IMR-90 (cell line): ENCODE data around the gene SLC50A1. TPM values are rescaled to one million over a fixed set of nuclear protein-coding genes. Genes with fewer than 3 reads are reported as not detected.

Source experiments
- ATAC-seq: fragments of 200-7000 bp; cut with Tn5 transposase; 2 replicates; pipeline ENCODE4 v1.9.1; 2020; ENCODE audit warnings: low read depth, mild to moderate bottlenecking, moderate library complexity
- BruUV-seq: library from RNA; stranded (reverse); fragments of 400-500 nt; replicated peaks from 2 replicates; lab custom pipeline; 2021; lab: Mats Ljungman, UMichigan
- CTCF ChIA-PET: fragments of 300-600 bp; formaldehyde crosslinking; extraction: SDS; loops from one replicate; lab custom pipeline; 2021; ENCODE audit warnings: antibody characterized with exemption; lab: Yijun Ruan, JAX
- POLR2A ChIA-PET: fragments of 300-600 bp; sonication (Branson Sonifier 250); formaldehyde crosslinking; loops from one replicate; lab custom pipeline; 2022; ENCODE audit warnings: antibody characterized with exemption; ENCODE audit not compliant: unreplicated experiment; lab: Charles Lee
- DNase-seq: peaks from one replicate; pipeline ENCODE4 v3.0.0; 2013
- H2AFZ ChIP-seq: replicated peaks from 2 replicates; pipeline ENCODE3; 2013; ENCODE audit warnings: low read length, mild to moderate bottlenecking; ENCODE audit not compliant: poor library complexity
- H2AK5ac ChIP-seq: 2 replicates; pipeline ENCODE4 v1.6.1; 2013; ENCODE audit warnings: low read depth, low read length, inconsistent platforms
- H2AK9ac ChIP-seq: replicated peaks from 2 replicates; pipeline ENCODE3; 2013; ENCODE audit warnings: mild to moderate bottlenecking, low read depth, low read length, moderate library complexity; ENCODE audit not compliant: poor library complexity
- H2BK120ac ChIP-seq: 2 replicates; pipeline ENCODE4 v1.6.1; 2013; ENCODE audit warnings: low read depth, low read length, inconsistent platforms
- H2BK15ac ChIP-seq: 3 replicates; pipeline ENCODE4 v1.6.1; 2013; ENCODE audit warnings: low read depth, low read length, inconsistent platforms
- H2BK20ac ChIP-seq: 2 replicates; pipeline ENCODE4 v1.6.1; 2013; ENCODE audit warnings: low read depth, mild to moderate bottlenecking, inconsistent platforms, low read length, moderate library complexity
- H2BK5ac ChIP-seq: 2 replicates; pipeline ENCODE4 v1.6.1; 2013; ENCODE audit warnings: mild to moderate bottlenecking, low read depth, low read length, inconsistent platforms; ENCODE audit not compliant: poor library complexity, severe bottlenecking
- H3K14ac ChIP-seq: replicated peaks from 2 replicates; pipeline ENCODE4 v1.6.1; 2013; ENCODE audit warnings: low read depth, low read length, inconsistent platforms
- H3K18ac ChIP-seq: 2 replicates; pipeline ENCODE4 v1.6.1; 2013; ENCODE audit warnings: low read depth, low read length, control low read depth
- H3K23ac ChIP-seq: 2 replicates; pipeline ENCODE4 v1.6.1; 2013; ENCODE audit warnings: low read depth, low read length, inconsistent platforms
- H3K27ac ChIP-seq: 2 replicates; pipeline ENCODE4 v1.5.1; 2013; ENCODE audit warnings: mild to moderate bottlenecking, control low read depth, low read length; ENCODE audit not compliant: insufficient read depth
- H3K27me3 ChIP-seq: 2 replicates; pipeline ENCODE4 v1.6.1; 2013; ENCODE audit warnings: low read length; ENCODE audit not compliant: control insufficient read depth, insufficient read depth
- H3K36me3 ChIP-seq: 2 replicates; pipeline ENCODE4 v1.6.1; 2013; ENCODE audit warnings: low read length, mixed read lengths; ENCODE audit not compliant: control insufficient read depth, insufficient read depth
- H3K4ac ChIP-seq: 2 replicates; pipeline ENCODE4 v1.6.1; 2013; ENCODE audit warnings: low read depth, low read length, inconsistent platforms
- H3K4me1 ChIP-seq: 2 replicates; pipeline ENCODE4 v1.6.1; 2013; ENCODE audit warnings: low read length, mixed read lengths; ENCODE audit not compliant: control insufficient read depth, insufficient read depth
- H3K4me2 ChIP-seq: 2 replicates; pipeline ENCODE4 v1.6.1; 2013; ENCODE audit warnings: low read depth, mild to moderate bottlenecking, control low read depth, low read length, moderate library complexity
- H3K4me3 ChIP-seq: 2 replicates; pipeline ENCODE4 v1.5.1; 2013; ENCODE audit warnings: low read depth, mild to moderate bottlenecking, control low read depth, low read length, moderate library complexity; ENCODE audit not compliant: insufficient read depth
- H3K56ac ChIP-seq: 2 replicates; pipeline ENCODE4 v1.6.1; 2013; ENCODE audit warnings: low read length, inconsistent platforms; ENCODE audit not compliant: insufficient read depth; ENCODE audit errors: extremely low read depth
- H3K79me1 ChIP-seq, 2 experiments: 2 replicates each; pipeline ENCODE4 v1.6.1; 2013; ENCODE audit warnings: low read length in 2 of 2, inconsistent platforms in 1 of 2, low read depth in 1 of 2
- H3K9ac ChIP-seq: 2 replicates; pipeline ENCODE4 v1.6.1; 2013; ENCODE audit warnings: low read depth, low read length, control low read depth
- H3K9me1 ChIP-seq: 2 replicates; pipeline ENCODE4 v1.6.1; 2013; ENCODE audit warnings: low read length, inconsistent platforms; ENCODE audit not compliant: insufficient read depth
- H3K9me3 ChIP-seq: 2 replicates; pipeline ENCODE4 v1.6.1; 2013; ENCODE audit warnings: low read length; ENCODE audit not compliant: control insufficient read depth, insufficient read depth
- H4K20me1 ChIP-seq: 2 replicates; pipeline ENCODE4 v1.6.1; 2013; ENCODE audit warnings: low read length, inconsistent platforms; ENCODE audit not compliant: insufficient read depth
- H4K5ac ChIP-seq: 2 replicates; pipeline ENCODE4 v1.6.1; 2013; ENCODE audit warnings: mild to moderate bottlenecking, low read depth, low read length, control low read depth
- H4K8ac ChIP-seq, 2 experiments: 2 replicates each; pipeline ENCODE4 v1.6.1; 2013; ENCODE audit warnings: low read depth in 2 of 2, low read length in 2 of 2, control low read depth in 1 of 2, inconsistent platforms in 1 of 2
- H4K91ac ChIP-seq: 2 replicates; pipeline ENCODE4 v1.6.1; 2013; ENCODE audit warnings: low read depth, low read length, inconsistent platforms; ENCODE audit not compliant: insufficient read depth
- BHLHE40 ChIP-seq: fragments of 150-350 bp; IDR thresholded peaks from 2 replicates; pipeline ENCODE4 v1.6.1; 2016; ENCODE audit warnings: mild to moderate bottlenecking, low read depth, low read length
- CEBPB ChIP-seq: IDR thresholded peaks from 2 replicates; pipeline ENCODE4 v1.6.1; 2012; ENCODE audit warnings: low read depth, low read length, improper control_type of control experiment
- CHD1 ChIP-seq: IDR thresholded peaks from 2 replicates; pipeline ENCODE4 v1.6.1; 2012; ENCODE audit warnings: low read depth, low read length, improper control_type of control experiment
- CTCF ChIP-seq: conservative IDR thresholded peaks from 2 replicates; pipeline ENCODE4 v1.5.1; 2012; ENCODE audit warnings: mild to moderate bottlenecking, low read depth, low read length, improper control_type of control experiment
- FOS ChIP-seq: fragments of 150-350 bp; IDR thresholded peaks from 2 replicates; pipeline ENCODE4 v1.6.1; 2016; ENCODE audit warnings: low read depth, low read length
- MAZ ChIP-seq: IDR thresholded peaks from 2 replicates; pipeline ENCODE4 v1.6.1; 2012; ENCODE audit warnings: low read depth, mild to moderate bottlenecking, low read length, improper control_type of control experiment, moderate library complexity, borderline replicate concordance
- MXI1 ChIP-seq: IDR thresholded peaks from 2 replicates; pipeline ENCODE4 v1.6.1; 2012; ENCODE audit warnings: low read depth, mild to moderate bottlenecking, low read length, moderate library complexity, borderline replicate concordance
- RAD21 ChIP-seq: IDR thresholded peaks from 2 replicates; pipeline ENCODE4 v1.6.1; 2012; ENCODE audit warnings: low read length, improper control_type of control experiment
- RCOR1 ChIP-seq: IDR thresholded peaks from 2 replicates; pipeline ENCODE4 v1.6.1; 2012; ENCODE audit warnings: mild to moderate bottlenecking, low read length, improper control_type of control experiment; ENCODE audit not compliant: insufficient replicate concordance
- RFX5 ChIP-seq: IDR thresholded peaks from 2 replicates; pipeline ENCODE4 v1.8.0; 2012; ENCODE audit warnings: low read depth, mild to moderate bottlenecking, low read length, moderate library complexity
- SMC3 ChIP-seq: fragments of 150-350 bp; IDR thresholded peaks from 2 replicates; pipeline ENCODE4 v1.6.1; 2016; ENCODE audit warnings: low read depth, mild to moderate bottlenecking, antibody characterized with exemption, low read length, moderate library complexity
- USF2 ChIP-seq: fragments of 150-350 bp; IDR thresholded peaks from 2 replicates; pipeline ENCODE4 v1.6.1; 2017; ENCODE audit warnings: mild to moderate bottlenecking, antibody characterized with exemption, low read length, low read depth
- WGBS, 2 experiments: methylation state at CpG; one replicate each; pipeline versions ENCODE4 v1.1.5 to v1.1.7; 2013; ENCODE audit warnings: missing lambda C conversion rate in 2 of 2; ENCODE audit not compliant: insufficient read length in 1 of 2; ENCODE audit errors: extremely low coverage in 2 of 2; 5-methylcytosine and 5-hydroxymethylcytosine counted together
- dilution Hi-C: fragments of 300-500 bp; cut with HindIII; formaldehyde crosslinking; loops from one replicate; pipeline ENCODE4 v1.14.3; 2018; ENCODE audit warnings: low sequenced_read_pairs; ENCODE audit not compliant: unreplicated experiment
- in situ Hi-C: fragments of 300-500 bp; cut with MboI; formaldehyde crosslinking; loops from 3 replicates; pipeline ENCODE4 v1.14.3; 2019; ENCODE audit warnings: low sequenced_read_pairs, inconsistent platforms, mixed read lengths
- intact Hi-C: fragments of 100-400 bp; cut with micrococcal nuclease; formaldehyde crosslinking; loops from 2 replicates; pipeline ENCODE4 v1.10.0; 2022
- polyA plus RNA-seq, 3 experiments: library from polyadenylated mRNA; depleted of rRNA; stranded (reverse); fragments of >200 nt; gene quantifications; 2 replicates each; pipeline ENCODE4 v1.2.3, GENCODE V29; 2012; ENCODE audit warnings: low replicate concordance in 1 of 3
- total RNA-seq: library from RNA; depleted of rRNA; stranded (reverse); fragments of >200 nt; gene quantifications from 2 replicates; pipeline ENCODE4 v1.2.3, GENCODE V29; 2012
- TF ChIP-seq, protein P1 (sequence below): fragments of 150-350 bp; IDR thresholded peaks from 2 replicates; pipeline ENCODE4 v1.6.1; 2016; ENCODE audit warnings: low read depth, mild to moderate bottlenecking, low read length, moderate library complexity, borderline replicate concordance

Gene SLC50A1
- total and polyA plus RNA-seq, 2 of the 4 experiments (the other 2 are of a cell fraction) = 20.6 to 20.8 TPM

DNA sequence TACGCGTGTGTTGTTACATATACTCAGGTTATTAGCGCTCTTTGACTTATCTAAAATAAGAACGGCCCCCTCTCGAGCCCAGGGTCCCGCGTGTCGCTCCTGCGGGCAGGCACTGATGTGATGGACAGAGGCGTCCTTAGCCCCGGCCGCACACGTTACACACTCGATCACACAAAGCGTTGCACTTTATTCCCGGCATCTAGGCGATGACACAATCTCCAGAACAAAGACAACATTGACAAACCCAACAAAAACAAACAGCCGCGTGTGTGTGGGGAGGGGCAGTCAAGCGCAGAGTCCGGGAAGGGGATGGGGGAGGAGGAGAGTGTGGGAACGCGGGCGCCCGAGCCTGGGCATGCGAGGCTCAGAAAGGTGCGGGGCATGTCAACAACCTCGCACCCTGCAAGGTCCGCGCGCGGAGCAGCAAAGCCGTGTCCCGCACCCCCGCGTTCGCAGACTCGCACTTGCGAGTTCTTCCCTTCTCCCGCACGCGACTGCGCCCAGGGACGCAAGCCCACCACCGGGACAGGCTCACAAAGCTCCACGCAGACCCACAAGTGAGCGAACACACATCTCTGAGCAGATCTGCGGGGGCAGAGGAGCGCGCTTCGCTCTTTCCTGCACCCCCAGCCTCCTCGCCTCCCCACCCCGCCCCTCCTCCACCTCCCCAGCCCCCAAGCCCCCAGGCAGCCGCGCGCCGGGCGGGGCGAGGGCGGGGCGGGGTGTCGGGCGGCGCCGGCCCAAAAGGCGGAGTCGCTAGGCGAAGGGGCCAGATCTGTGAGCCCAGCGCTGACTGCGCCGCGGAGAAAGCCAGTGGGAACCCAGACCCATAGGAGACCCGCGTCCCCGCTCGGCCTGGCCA lies 8.3 kb upstream of the SLC50A1 start, which contains the start of gene EFNA1:
EFNA1 (plus strand) TSS at position 772 of the 862 bp plus-strand sequence. CDS start 102 bp downstream, outside the sequence.
- Histone ChIP-seq H4K20me1 (peaks cover 2% of the 10 kb centered on the region), H3K27ac (no peak within 1 kb of the TSS; the same call in 1 of the 2 replicates), H3K23ac (peak within 1 kb of the TSS; percentile 75), H4K8ac (no peak within 1 kb of the TSS), H4K5ac (no peak within 1 kb of the TSS; the same call in 1 of the 2 replicates), H2AK5ac (no peak within 1 kb of the TSS), H3K9me3 (no peaks in the 10 kb centered on the region), H4K91ac (no peak within 1 kb of the TSS), H2BK20ac (no peak within 1 kb of the TSS), H3K56ac (no peak within 1 kb of the TSS), H2BK15ac (no peak within 1 kb of the TSS), H3K9me1 (peaks cover 8% of the 10 kb centered on the region; the same call in 1 of the 2 replicates), H2BK5ac (no peak within 1 kb of the TSS), H2BK120ac (no peak within 1 kb of the TSS), H3K36me3 (peaks cover 2% of the 10 kb centered on the region; the same call in 1 of the 2 replicates), H3K27me3 (peaks cover 42% of the 10 kb centered on the region), H2AK9ac (peak within 1 kb of the TSS; percentile 79), H2AFZ (peak within 1 kb of the TSS; percentile 88), H3K4me3 (peak within 1 kb of the TSS; percentile 47), H3K4ac (no peak within 1 kb of the TSS; the same call in 1 of the 2 replicates), H3K4me1 (peaks cover 22% of the 10 kb centered on the region), H3K14ac (no peak within 1 kb of the TSS), H3K79me1 (no peaks in the 10 kb centered on the region), H3K9ac (peak within 1 kb of the TSS; percentile 70), H3K4me2 (peak within 1 kb of the TSS; percentile 94), H3K18ac (no peak within 1 kb of the TSS; the same call in 1 of the 2 replicates)
- no peak for TF ChIP-seq USF2
- peak; percentile 3; the same call in 1 of the 2 replicates for TF ChIP-seq BHLHE40
- TF ChIP-seq SMC3 = no peak
- TF ChIP-seq MAZ = peak; percentile 24; the same call in 1 of the 2 replicates
- TF ChIP-seq RCOR1 = no peak
- no peak for TF ChIP-seq MXI1
- TF ChIP-seq CTCF = no peak
- no peak for TF ChIP-seq FOS
- no peak for TF ChIP-seq RFX5
- TF ChIP-seq CEBPB = peak; percentile 74
- TF ChIP-seq CHD1 = no peak
- TF ChIP-seq, protein P1, sequence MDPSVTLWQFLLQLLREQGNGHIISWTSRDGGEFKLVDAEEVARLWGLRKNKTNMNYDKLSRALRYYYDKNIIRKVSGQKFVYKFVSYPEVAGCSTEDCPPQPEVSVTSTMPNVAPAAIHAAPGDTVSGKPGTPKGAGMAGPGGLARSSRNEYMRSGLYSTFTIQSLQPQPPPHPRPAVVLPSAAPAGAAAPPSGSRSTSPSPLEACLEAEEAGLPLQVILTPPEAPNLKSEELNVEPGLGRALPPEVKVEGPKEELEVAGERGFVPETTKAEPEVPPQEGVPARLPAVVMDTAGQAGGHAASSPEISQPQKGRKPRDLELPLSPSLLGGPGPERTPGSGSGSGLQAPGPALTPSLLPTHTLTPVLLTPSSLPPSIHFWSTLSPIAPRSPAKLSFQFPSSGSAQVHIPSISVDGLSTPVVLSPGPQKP = no peak
- TF ChIP-seq RAD21 = no peak
- DNase-seq (peak; percentile 57), ATAC-seq (peak; percentile 85)
- in situ Hi-C loops (no loop called here), dilution Hi-C loops (no loop called here), intact Hi-C loops (loop anchor here (5.0 kb wide), 1 partner anchor 35 kb away; no protein-coding TSS in a partner anchor)
- 1% methylated on average over 31 of the region's 76 CpGs; no CpG with 5 or more reads in 1 of the 2 experiments for WGBS, 2 experiments
- ChIA-PET POLR2A (no interaction called here), CTCF (interaction anchor here (0.6 kb wide), 1 partner anchor 762 kb away, joined by 3 read pairs; no protein-coding TSS in a partner anchor)
- no TSS peak for BruUV-seq
